ENCODE results near the gene SLC2A9. TPM values are rescaled to one million over a fixed set of nuclear protein-coding genes. Genes with fewer than 3 reads are reported as not detected.

Gene SLC2A9
- total RNA-seq, 1 donor from 2014 or later, result 7.1 TPM

DNA sequence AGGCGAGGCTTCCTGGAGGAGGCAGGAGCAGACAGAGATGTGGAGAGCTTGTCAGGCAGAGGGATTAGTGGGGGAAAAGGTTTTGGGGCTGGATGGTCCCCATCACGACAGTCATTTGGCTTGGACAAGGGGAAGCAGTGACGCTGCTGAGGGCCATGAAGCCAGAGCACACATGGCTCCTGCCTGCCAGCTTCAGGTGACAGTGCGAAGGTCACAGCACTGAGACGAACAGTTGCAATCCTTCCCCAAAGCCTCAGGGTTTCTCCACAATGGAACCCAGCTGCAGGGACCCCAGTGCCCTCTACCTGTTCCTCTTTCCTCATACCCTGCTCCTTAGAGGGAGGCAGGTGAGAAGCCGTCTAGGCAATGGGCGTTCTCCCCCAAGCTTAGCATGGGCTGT, 129.6 kb downstream of the SLC2A9 start:
- no peak for DNase-seq

DNA sequence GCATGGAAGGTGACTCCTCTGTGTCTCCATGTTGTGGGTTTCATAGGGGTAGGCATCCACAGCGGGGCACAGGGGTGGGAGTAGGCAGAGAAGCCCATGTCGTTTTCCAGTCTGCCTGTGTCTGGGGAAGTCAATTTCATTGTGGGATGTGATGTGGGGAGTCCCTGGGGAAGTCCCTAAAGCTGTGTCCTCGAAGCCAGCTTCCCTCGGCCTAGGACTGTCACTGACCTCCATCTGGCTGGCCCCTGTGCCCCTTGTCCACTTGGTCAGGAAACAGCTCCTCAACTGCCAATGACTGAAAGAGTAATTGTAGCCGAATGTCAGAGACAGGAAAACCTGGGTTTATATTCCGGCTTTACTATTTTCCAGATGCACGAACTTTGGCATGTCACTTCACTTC, 130.2 kb downstream of the SLC2A9 start:
- no peak for DNase-seq

DNA sequence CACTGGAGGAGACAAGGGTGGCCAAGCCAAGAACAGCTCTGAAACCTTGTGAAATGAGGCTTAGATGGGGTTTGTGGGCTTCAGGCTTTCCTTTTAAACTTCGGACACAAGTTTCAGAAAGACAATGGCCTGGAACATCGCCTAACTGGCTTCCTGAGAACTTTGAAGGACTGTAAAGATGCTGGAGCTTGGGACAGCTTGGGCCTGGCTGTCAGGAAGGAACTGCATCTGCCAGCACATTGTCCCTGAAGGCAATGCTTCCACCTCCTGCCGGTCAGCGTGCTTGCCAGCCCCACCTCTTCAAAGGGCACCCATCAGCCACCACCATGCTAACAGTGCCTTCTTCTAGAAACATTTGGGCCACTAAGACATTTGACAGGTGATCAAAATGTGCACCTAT, 132.0 kb downstream of the SLC2A9 start:
- DNase-seq, result no peak

GRCh38 chr4:9885958-9886357, 135.3 kb downstream of the SLC2A9 start:
- DNase-seq, result no peak

DNA sequence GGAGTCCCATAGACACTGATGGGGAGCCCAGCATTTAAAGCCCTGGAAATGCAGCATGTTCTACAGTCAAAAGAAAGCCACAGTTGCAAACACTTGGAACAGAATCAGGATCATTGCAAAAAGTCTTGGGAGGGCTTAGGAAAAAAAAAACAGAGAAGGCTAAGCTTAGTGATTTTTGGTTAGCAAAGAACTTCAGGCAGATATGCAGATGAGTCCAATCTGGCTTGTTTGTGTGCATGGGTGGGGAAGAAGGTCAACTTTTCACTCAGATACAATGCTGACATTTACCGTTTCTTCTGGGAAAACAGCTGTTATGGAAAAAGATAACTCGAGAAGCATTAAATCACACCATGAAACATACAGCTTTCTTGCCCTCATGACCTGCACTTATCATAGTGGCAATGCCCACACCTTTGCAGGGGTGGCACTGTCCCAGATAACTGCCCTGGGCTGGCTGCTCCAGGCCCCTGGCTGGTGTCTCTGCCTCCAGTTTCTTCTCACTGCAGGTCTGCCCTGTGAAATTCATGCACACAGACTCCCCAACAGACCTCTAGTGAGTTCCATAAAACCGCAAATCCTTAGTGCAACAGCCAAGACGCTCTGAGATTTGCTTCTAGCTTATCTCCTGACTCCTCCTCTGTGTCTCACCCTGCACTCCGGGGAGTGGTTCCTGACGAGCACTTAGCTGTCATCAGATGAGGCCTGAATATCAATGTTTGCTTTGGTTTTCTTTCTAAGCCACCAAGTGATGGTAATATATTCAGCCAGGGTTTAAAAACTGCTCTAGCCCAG, 140.7 kb downstream of the SLC2A9 start:
- peak; percentile 27 for DNase-seq

DNA sequence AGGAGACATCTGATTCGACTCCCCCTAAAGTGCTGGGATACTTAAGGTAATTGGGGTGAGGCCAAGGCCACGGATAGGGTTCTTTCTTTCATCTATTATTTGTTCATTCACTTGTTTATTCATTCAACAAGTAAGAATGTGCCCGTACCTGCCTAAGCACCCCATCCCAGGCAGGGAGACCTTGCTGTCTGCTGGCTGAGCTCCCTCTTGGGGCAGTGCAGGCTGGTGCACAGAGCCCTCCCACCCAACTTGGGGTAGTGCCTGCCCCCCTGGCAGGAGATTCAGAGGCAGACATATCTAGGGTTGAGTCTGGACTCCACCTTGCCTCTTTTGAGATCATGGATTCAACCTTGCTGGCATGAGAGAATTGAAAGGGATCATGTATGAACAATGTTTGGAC, 144.2 kb downstream of the SLC2A9 start:
- DNase-seq, result no peak

DNA sequence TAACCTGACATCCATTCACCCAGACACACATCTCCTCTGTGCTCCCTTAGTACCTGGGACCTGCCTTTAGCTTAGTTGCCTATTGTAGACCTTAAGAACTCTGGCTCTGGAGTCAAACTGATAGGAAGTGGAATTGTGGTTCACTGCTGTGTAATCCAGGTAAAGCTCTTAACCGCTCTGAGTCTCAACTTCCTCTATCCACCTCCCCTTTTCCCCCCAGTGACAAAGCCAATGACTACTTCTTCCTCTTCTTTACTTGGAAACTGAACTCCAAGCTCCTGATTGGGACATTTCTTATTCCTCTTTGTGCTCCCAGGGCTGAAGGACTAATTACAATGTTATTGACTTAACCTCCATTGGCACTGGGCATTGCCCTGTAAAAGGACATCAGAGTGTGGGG, 145.8 kb downstream of the SLC2A9 start:
- DNase-seq, result no peak

DNA sequence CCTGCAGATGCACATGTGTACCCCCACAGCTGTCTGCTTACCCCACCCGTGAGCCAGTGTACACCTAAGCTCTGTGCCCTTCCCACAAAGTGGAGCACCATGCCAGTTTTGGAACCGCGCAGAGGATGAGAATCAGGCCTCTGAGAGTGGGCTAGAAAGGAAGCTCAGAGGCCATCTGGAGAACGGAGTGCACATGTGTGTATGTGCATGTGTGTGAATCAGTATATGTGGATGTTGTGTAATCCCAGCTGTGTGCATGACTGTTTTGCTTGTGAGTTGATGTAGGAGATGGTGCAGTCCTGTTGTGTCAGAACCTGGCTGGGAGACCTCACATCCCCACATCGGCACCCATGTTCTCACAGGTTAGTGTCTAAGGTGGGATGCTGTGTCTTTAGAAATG, 146.9 kb downstream of the SLC2A9 start:
- no peak for DNase-seq

GRCh38 chr4:9870165-9870790, 151.0 kb downstream of the SLC2A9 start:
- peak; percentile 93 for DNase-seq

DNA sequence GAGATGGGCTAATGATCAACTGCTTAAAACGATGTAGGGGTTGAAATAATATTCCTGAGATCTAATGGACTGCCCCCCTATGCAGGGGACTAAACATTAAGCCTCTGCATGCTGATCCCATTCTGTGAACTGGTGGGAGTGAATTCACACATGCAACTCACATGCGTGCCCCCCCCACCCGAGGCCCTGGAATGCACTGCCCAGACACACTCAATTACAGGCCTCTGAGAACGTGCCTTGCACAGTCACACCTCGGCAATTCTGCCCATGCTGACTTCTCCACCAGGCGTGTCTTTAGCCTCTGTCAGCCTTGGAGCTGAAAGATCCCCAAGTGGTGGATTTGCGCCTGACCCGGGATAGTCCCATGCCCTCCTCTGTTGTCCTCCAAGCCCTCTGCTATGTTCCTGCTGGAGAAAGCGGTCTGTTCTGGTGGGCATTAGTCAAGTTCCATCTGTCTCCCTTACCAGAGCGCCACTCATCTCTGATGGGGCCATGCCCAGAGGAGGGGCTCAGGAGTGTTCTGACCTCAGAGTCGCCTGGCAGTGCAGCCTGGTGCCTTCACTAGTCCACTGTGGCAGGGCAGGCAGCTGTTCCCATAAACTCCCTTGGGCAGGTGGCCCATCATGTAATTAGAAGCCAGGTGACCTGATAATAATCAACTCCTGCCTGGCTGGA, 153.4 kb downstream of the SLC2A9 start:
- DNase-seq, result peak; percentile 55

GRCh38 chr4:9866931-9867330, 154.4 kb downstream of the SLC2A9 start:
- no peak for DNase-seq

GRCh38 chr4:9861561-9861960, 159.7 kb downstream of the SLC2A9 start:
- DNase-seq, result no peak

- no peak for DNase-seq
Observed at GRCh38 chr4:9859810-9860209, 161.5 kb downstream of the SLC2A9 start.

DNA sequence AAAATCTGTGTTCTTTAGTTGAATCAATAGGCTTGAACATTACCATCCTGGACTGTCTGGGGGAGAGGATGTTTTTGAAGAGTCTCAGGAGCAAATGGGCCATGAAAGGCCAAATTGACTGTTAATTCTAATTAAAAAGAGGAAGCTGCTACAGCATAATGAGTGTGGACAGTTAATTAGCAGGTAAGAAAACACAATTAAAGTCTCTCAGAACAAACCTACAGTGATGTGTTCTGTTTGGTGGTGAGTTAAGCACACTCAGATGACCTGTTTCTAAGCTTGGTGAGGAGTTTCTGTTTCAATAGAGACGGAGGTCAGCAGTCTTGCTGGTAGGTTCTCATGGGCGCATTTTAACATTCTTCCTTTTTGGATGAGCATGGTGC, 171.8 kb downstream of the SLC2A9 start:
- no peak for DNase-seq

- no peak for DNase-seq
Observed at GRCh38 chr4:9847968-9848748, 173.1 kb downstream of the SLC2A9 start.

DNA sequence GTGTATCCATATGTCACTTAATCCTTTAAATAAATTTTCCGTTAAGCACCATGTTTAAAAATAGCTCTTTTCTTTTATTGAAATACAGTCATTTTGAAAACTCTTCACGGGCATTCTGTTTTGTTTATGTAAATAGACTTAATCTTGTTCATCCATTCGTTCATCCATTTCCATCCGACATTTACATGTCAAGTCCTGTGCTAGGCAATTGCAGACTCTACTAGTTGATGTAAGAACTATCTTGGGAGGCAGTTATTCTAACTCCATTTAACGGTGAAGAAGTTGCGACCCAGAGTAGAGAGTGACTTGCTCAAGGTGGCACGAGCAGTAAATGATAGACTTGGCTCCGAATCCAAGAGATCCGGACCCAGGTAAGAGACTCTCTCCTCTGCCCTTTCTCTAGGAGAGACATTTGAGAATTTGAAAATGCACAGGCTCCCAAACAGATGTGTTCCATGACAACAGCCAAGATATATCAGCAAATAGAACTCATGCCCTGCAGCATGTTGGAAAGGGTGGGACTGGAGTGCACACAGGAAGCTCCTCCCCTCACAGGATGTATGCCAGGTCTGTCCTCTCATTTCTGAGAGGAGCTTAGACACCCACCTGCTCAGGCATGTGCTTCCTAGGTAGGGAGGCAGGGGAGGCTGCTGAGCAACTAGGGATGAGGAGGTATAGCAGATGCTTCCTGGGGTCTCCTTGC, 175.4 kb downstream of the SLC2A9 start:
- DNase-seq, result peak; percentile 12

DNA sequence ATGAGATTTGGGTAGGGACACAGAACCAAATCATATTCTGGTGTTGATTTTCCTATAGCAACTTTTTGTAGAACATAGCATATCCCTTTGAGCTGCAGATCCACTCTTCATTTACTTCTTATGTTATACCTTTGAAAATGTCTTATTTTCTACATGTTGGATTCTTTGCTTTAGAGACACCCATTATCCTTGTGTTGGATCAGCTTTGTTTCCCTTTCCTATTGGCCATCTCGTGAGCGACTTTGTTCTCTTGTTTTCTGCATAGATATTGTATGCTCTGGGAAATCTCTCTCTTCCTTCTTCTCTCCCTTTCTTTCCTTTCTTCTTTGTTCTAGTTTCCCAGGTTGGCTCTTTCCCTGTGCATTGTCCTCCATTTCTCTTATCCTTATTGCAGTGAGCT, 180.2 kb downstream of the SLC2A9 start:
- no peak for DNase-seq

DNA sequence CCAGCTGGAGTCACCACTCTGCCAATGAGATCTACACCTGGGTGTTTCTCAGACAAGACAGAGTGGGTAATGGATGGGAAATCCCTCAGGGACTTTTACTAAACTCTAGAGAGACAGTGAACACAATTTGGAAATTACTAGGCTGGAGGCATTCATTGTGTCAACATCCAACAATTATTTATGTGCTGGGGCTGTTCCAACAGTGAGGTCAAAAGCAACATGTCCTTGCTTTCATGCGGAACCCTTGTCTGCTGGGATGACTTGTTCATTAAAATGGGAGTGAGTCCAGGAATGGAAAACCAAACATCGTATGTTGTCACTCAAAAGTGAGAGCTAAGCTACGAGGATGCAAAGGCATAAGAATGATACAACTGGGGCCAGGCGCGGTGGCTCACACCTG, 185.9 kb downstream of the SLC2A9 start:
- DNase-seq, result peak; percentile 8

DNA sequence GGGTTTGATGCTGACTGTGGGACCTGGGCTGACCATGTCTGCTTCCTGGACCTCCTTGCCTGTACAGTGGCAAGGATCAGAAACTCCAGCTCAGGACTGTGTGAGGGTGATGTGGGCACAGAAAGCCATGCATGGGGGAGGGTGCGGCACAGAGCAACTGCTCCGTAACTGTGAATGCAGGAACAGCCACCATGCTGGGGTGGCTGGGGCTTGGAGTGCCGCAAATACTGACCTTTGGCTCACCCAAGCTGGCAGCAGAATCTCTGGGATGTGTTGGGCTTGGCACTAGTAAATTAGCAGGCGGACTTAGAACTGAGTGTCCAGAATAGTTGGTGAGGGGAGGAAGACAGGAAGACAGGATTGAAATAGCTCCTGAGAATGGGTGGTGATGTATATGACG, 187.9 kb downstream of the SLC2A9 start:
- no peak for DNase-seq

DNA sequence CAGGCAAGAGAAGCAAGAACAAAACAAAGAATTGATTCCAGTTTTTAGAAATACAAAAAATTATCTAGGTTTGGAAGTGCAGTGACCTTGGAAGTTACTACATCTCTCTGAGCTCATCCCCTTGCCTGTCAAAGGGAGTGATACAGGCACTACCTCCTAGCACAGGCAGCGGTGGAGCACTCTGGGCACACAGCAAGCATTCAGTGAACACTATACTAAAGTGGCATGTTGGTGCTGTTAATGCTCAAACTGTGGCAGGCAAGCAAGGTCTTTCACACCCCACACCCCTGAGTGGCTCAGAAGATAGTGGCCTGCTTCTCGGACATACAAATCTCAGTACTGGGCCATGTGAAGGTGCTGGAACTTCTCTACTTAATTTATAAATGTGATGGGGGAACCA, 188.7 kb downstream of the SLC2A9 start:
- no peak for DNase-seq

DNA sequence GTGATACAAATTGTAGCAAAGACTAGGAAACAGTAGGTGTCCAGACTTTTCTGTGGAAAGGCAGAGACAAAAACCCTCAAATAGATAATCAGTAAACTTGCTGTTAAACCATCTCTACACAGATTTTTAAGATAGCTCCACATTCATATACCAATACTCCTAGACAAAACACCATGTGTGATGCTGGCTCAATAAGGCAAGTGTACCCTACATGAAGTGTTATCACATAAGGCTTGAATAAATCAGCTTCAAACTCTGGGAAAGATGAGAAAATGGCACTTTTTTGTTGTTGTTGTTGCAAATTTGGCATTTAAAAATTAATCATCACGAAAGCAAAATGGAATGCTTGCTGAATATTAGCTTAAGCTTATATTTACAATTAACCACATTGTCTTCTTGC, 194.7 kb downstream of the SLC2A9 start:
- DNase-seq, result no peak

DNA sequence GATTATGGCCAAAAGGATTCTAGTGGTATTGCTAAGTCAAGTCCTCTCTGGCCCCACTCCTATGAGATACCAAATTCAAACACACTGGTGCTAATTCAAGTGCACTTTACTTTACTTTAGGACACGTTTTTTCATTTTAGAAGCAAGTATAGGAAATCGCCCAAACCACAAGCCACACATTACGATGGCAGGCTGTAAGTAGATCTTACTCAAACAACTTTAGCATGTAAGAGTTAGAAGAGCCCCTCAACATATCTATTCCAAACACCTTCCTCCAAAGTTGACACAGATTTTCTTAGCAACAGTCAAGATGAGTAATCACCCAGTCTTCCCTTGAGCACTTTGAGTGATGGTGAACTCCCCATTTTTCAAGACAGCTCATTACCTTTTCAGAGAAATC, 196.2 kb downstream of the SLC2A9 start:
- no peak for DNase-seq
